ENCODE data around the gene LETM1. TPM values are rescaled to one million over a fixed set of nuclear protein-coding genes. Genes with fewer than 3 reads are reported as not detected.

LETM1 gene
- total and polyA plus RNA-seq, 4 donors = 21.7 to 47.1 (median 26.8) TPM

GRCh38 chr4:1769692-1770091 lies 86.3 kb downstream of the LETM1 start:
- WGBS, 2 donors = 65 to 88% methylated on average over 4 to 6 of the region's 6 CpGs
- Histone ChIP-seq H3K4me3 (no peak overlapping the region), H3K4me1 (ENCODE audit: control insufficient read depth in 5 of 5, insufficient read depth in 5 of 5, low read length in 5 of 5) (peaks cover 0 to 58% (median 4%) of the 10 kb centered on the region in 5 donors), H3K27ac (ENCODE audit: low read depth in 1 of 2, low read length in 1 of 2) (peak overlapping the region in 1 of 2 donors; percentile 44), H3K27me3 (ENCODE audit: control insufficient read depth in 3 of 3, insufficient read depth in 3 of 3, low read length in 2 of 3) (no peaks in the 10 kb centered on the region), H3K9me3 (ENCODE audit: control insufficient read depth in 4 of 4, insufficient read depth in 3 of 4, low read length in 3 of 4) (no peaks in the 10 kb centered on the region), H3K36me3 (ENCODE audit: control insufficient read depth in 4 of 4, insufficient read depth in 4 of 4, low read length in 4 of 4) (no peaks in the 10 kb centered on the region), H3K9ac (ENCODE audit: insufficient read depth in 1 of 2, low read length in 2 of 2) (peak overlapping the region in 1 of 2 donors; percentile 25)
- ATAC-seq (ENCODE audit: insufficient read depth, low FRiP score) = no peak
- no peak for TF ChIP-seq CTCF (IDR thresholded peaks at IDR 0.05; ENCODE audit: control extremely low read depth, extremely low read depth)
- DNase-seq = no peak

- Histone ChIP-seq H3K4me3 (no peak overlapping the region), H3K9me3 (ENCODE audit: control insufficient read depth in 4 of 4, insufficient read depth in 3 of 4, low read length in 3 of 4) (no peaks in the 10 kb centered on the region), H3K4me1 (ENCODE audit: control insufficient read depth in 5 of 5, insufficient read depth in 5 of 5, low read length in 5 of 5) (peaks cover 0 to 64% (median 5%) of the 10 kb centered on the region in 5 donors), H3K9ac (ENCODE audit: insufficient read depth in 1 of 2, low read length in 2 of 2) (peak overlapping the region in 1 of 2 donors; percentile 63), H3K27ac (ENCODE audit: low read depth in 1 of 2, low read length in 1 of 2) (peak overlapping the region in 1 of 2 donors; percentile 76), H3K27me3 (ENCODE audit: control insufficient read depth in 3 of 3, insufficient read depth in 3 of 3, low read length in 2 of 3) (no peaks in the 10 kb centered on the region), H3K36me3 (ENCODE audit: control insufficient read depth in 4 of 4, insufficient read depth in 4 of 4, low read length in 4 of 4) (no peaks in the 10 kb centered on the region)
- WGBS, 2 donors = 58 to 61% methylated on average over 23 of the region's 23 CpGs
- ATAC-seq (ENCODE audit: insufficient read depth, low FRiP score) = no peak
- peak; percentile 75 to 89 (median 88) for DNase-seq
- no peak for TF ChIP-seq CTCF (IDR thresholded peaks at IDR 0.05; ENCODE audit: control extremely low read depth, extremely low read depth)
Measured at GRCh38 chr4:1768367-1769034, 87.5 kb downstream of the LETM1 start.

GRCh38 chr4:1767770-1768366 lies 88.1 kb downstream of the LETM1 start:
- peaks cover 0 to 60% (median 5%) of the 10 kb centered on the region in 5 donors for H3K4me1 ChIP-seq (ENCODE audit: control insufficient read depth in 5 of 5, insufficient read depth in 5 of 5, low read length in 5 of 5)
- H3K27ac ChIP-seq (ENCODE audit: low read depth in 1 of 2, low read length in 1 of 2) = peak overlapping the region in 1 of 2 donors; percentile 76

More at GRCh38 chr4:1767770-1768366, 88.1 kb downstream of the LETM1 start:
- TF ChIP-seq CTCF (IDR thresholded peaks at IDR 0.05; ENCODE audit: control extremely low read depth, extremely low read depth) = no peak
- H3K4me3 ChIP-seq = no peak overlapping the region
- DNase-seq (peak; percentile 47 to 68 (median 65)), ATAC-seq (ENCODE audit: insufficient read depth, low FRiP score) (no peak)
- H3K36me3 ChIP-seq (ENCODE audit: control insufficient read depth in 4 of 4, insufficient read depth in 4 of 4, low read length in 4 of 4) = no peaks in the 10 kb centered on the region
- 17 to 32% methylated on average over 17 to 30 of the region's 32 CpGs for WGBS, 2 donors
- H3K9ac ChIP-seq (ENCODE audit: insufficient read depth in 1 of 2, low read length in 2 of 2) = peak overlapping the region in 1 of 2 donors; percentile 63
- H3K9me3 ChIP-seq (ENCODE audit: control insufficient read depth in 4 of 4, insufficient read depth in 3 of 4, low read length in 3 of 4) = no peaks in the 10 kb centered on the region
- no peaks in the 10 kb centered on the region for H3K27me3 ChIP-seq (ENCODE audit: control insufficient read depth in 3 of 3, insufficient read depth in 3 of 3, low read length in 2 of 3)

Data from lung (tissue), 12 donors.